WTC11 (cell line): ENCODE data around the gene RPRD2. TPM values are rescaled to one million over a fixed set of nuclear protein-coding genes. Genes with fewer than 3 reads are reported as not detected.

Source experiments
- CBFB ChIP-seq: sonication (generic); formaldehyde crosslinking; IDR thresholded peaks from 2 replicates; pipeline ENCODE4 v1.8.1; 2022; ENCODE audit warnings: mild to moderate bottlenecking, low read depth, missing genetic modification reagents
- EMX1 ChIP-seq: fragments of 250-450 bp; sonication (Bioruptor Pico); IDR thresholded peaks from 2 replicates; pipeline ENCODE4 v1.8.0; 2021; ENCODE audit warnings: mild to moderate bottlenecking
- ETV6 ChIP-seq: sonication (generic); formaldehyde crosslinking; IDR thresholded peaks from 2 replicates; pipeline ENCODE4 v1.8.1; 2022; ENCODE audit warnings: mild to moderate bottlenecking, missing genetic modification reagents
- FOXP1 ChIP-seq: sonication (generic); formaldehyde crosslinking; IDR thresholded peaks from 2 replicates; pipeline ENCODE4 v1.8.0; 2022; ENCODE audit warnings: missing genetic modification reagents, mild to moderate bottlenecking, moderate library complexity, borderline replicate concordance
- JAZF1 ChIP-seq: fragments of 250-450 bp; sonication (Bioruptor Pico); IDR thresholded peaks from 2 replicates; pipeline ENCODE4 v1.9.0; 2021; ENCODE audit warnings: moderate library complexity, mild to moderate bottlenecking, inconsistent platforms
- JUN ChIP-seq: sonication (generic); formaldehyde crosslinking; IDR thresholded peaks from 2 replicates; pipeline ENCODE4 v1.8.0; 2023; ENCODE audit warnings: mild to moderate bottlenecking, missing genetic modification reagents
- NFATC4 ChIP-seq: fragments of 250-450 bp; sonication (Bioruptor Pico); IDR thresholded peaks from 2 replicates; pipeline ENCODE4 v1.9.0; 2021; ENCODE audit warnings: mild to moderate bottlenecking
- NFE2L1 ChIP-seq: sonication (generic); formaldehyde crosslinking; IDR thresholded peaks from 2 replicates; pipeline ENCODE4 v1.8.1; 2023; ENCODE audit warnings: missing genetic modification reagents
- OVOL2 ChIP-seq: fragments of 250-450 bp; sonication (Bioruptor Pico); IDR thresholded peaks from 2 replicates; pipeline ENCODE4 v1.9.0; 2021; ENCODE audit warnings: mild to moderate bottlenecking, borderline replicate concordance
- PRRX2 ChIP-seq: fragments of 250-450 bp; sonication (Bioruptor Pico); IDR thresholded peaks from 2 replicates; pipeline ENCODE4 v1.8.0; 2021; ENCODE audit warnings: mild to moderate bottlenecking
- RORB ChIP-seq: fragments of 250-450 bp; sonication (Bioruptor Pico); IDR thresholded peaks from 2 replicates; pipeline ENCODE4 v1.9.0; 2021; ENCODE audit warnings: mild to moderate bottlenecking
- SMAD3 ChIP-seq: sonication (generic); formaldehyde crosslinking; IDR thresholded peaks from 2 replicates; pipeline ENCODE4 v1.8.0; 2022; ENCODE audit warnings: missing genetic modification reagents, mild to moderate bottlenecking, borderline replicate concordance
- ZBTB43 ChIP-seq: sonication (generic); formaldehyde crosslinking; IDR thresholded peaks from 2 replicates; pipeline ENCODE4 v1.8.1; 2023; ENCODE audit warnings: mild to moderate bottlenecking, missing genetic modification reagents
- ZNF396 ChIP-seq: fragments of 250-450 bp; sonication (Bioruptor Pico); IDR thresholded peaks from 2 replicates; pipeline ENCODE4 v1.8.0; 2021; ENCODE audit warnings: mild to moderate bottlenecking, moderate library complexity, borderline replicate concordance
- ZNF423 ChIP-seq: fragments of 250-450 bp; sonication (Bioruptor Pico); IDR thresholded peaks from 2 replicates; pipeline ENCODE4 v2.1.2; 2022; ENCODE audit warnings: mild to moderate bottlenecking, moderate library complexity
- ZNF425 ChIP-seq: fragments of 250-450 bp; sonication (Bioruptor Pico); conservative IDR thresholded peaks from 2 replicates; pipeline ENCODE4 v1.9.0; 2021; ENCODE audit warnings: mild to moderate bottlenecking
- ZNF532 ChIP-seq: fragments of 250-450 bp; sonication (Bioruptor Pico); IDR thresholded peaks from 2 replicates; pipeline ENCODE4 v1.9.0; 2021; ENCODE audit warnings: mild to moderate bottlenecking, borderline replicate concordance
- total RNA-seq: library from RNA; stranded (reverse); gene quantifications from 3 replicates; pipeline ENCODE4 v1.2.3, GENCODE V29; 2021
- TF ChIP-seq, protein P1 (sequence below): sonication (generic); formaldehyde crosslinking; IDR thresholded peaks from 2 replicates; pipeline ENCODE4 v1.8.1; 2023; ENCODE audit warnings: mild to moderate bottlenecking, missing genetic modification reagents, borderline replicate concordance
- TF ChIP-seq, protein P2 (sequence below): sonication (generic); formaldehyde crosslinking; IDR thresholded peaks from 2 replicates; pipeline ENCODE4 v1.8.1; 2023; ENCODE audit warnings: mild to moderate bottlenecking, moderate library complexity, missing genetic modification reagents
- TF ChIP-seq, protein P3 (sequence below): sonication (generic); formaldehyde crosslinking; IDR thresholded peaks from 2 replicates; pipeline ENCODE4 v1.8.0; 2022; ENCODE audit warnings: mild to moderate bottlenecking, missing genetic modification reagents
- TF ChIP-seq, protein P4 (sequence below): fragments of 250-450 bp; sonication (Bioruptor Pico); IDR thresholded peaks from 2 replicates; pipeline ENCODE4 v1.9.0; 2021; ENCODE audit warnings: mild to moderate bottlenecking

The RPRD2 gene
- total RNA-seq, 1 experiment from 2014 or later, result 26.1 TPM

- TF ChIP-seq, protein P1, sequence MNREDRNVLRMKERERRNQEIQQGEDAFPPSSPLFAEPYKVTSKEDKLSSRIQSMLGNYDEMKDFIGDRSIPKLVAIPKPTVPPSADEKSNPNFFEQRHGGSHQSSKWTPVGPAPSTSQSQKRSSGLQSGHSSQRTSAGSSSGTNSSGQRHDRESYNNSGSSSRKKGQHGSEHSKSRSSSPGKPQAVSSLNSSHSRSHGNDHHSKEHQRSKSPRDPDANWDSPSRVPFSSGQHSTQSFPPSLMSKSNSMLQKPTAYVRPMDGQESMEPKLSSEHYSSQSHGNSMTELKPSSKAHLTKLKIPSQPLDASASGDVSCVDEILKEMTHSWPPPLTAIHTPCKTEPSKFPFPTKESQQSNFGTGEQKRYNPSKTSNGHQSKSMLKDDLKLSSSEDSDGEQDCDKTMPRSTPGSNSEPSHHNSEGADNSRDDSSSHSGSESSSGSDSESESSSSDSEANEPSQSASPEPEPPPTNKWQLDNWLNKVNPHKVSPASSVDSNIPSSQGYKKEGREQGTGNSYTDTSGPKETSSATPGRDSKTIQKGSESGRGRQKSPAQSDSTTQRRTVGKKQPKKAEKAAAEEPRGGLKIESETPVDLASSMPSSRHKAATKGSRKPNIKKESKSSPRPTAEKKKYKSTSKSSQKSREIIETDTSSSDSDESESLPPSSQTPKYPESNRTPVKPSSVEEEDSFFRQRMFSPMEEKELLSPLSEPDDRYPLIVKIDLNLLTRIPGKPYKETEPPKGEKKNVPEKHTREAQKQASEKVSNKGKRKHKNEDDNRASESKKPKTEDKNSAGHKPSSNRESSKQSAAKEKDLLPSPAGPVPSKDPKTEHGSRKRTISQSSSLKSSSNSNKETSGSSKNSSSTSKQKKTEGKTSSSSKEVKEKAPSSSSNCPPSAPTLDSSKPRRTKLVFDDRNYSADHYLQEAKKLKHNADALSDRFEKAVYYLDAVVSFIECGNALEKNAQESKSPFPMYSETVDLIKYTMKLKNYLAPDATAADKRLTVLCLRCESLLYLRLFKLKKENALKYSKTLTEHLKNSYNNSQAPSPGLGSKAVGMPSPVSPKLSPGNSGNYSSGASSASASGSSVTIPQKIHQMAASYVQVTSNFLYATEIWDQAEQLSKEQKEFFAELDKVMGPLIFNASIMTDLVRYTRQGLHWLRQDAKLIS (CRISPR knock-in tag), result no peak
- TF ChIP-seq SMAD3 (CRISPR knock-in tag) (peak; percentile 72), RORB (CRISPR knock-in tag) (no peak), NFE2L1 (CRISPR knock-in tag) (no peak), PRRX2 (CRISPR knock-in tag) (no peak), ZNF425 (CRISPR knock-in tag) (no peak), ZNF423 (CRISPR knock-in tag) (no peak), OVOL2 (CRISPR knock-in tag) (no peak), ZBTB43 (CRISPR knock-in tag) (no peak), ZNF532 (CRISPR knock-in tag) (no peak), NFATC4 (no peak), CBFB (CRISPR knock-in tag) (no peak), FOXP1 (CRISPR knock-in tag) (no peak), EMX1 (CRISPR knock-in tag) (no peak), JUN (CRISPR knock-in tag) (no peak), ETV6 (CRISPR knock-in tag) (peak; percentile 75), ZNF396 (no peak), JAZF1 (CRISPR knock-in tag) (no peak)
- TF ChIP-seq, protein P2, sequence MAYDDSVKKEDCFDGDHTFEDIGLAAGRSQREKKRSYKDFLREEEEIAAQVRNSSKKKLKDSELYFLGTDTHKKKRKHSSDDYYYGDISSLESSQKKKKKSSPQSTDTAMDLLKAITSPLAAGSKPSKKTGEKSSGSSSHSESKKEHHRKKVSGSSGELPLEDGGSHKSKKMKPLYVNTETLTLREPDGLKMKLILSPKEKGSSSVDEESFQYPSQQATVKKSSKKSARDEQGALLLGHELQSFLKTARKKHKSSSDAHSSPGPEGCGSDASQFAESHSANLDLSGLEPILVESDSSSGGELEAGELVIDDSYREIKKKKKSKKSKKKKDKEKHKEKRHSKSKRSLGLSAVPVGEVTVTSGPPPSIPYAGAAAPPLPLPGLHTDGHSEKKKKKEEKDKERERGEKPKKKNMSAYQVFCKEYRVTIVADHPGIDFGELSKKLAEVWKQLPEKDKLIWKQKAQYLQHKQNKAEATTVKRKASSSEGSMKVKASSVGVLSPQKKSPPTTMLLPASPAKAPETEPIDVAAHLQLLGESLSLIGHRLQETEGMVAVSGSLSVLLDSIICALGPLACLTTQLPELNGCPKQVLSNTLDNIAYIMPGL (CRISPR knock-in tag), result peak; percentile 52; the same call in 1 of the 2 replicates
- TF ChIP-seq, protein P3, sequence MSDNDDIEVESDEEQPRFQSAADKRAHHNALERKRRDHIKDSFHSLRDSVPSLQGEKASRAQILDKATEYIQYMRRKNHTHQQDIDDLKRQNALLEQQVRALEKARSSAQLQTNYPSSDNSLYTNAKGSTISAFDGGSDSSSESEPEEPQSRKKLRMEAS (CRISPR knock-in tag), result peak; percentile 72
- TF ChIP-seq, protein P4, sequence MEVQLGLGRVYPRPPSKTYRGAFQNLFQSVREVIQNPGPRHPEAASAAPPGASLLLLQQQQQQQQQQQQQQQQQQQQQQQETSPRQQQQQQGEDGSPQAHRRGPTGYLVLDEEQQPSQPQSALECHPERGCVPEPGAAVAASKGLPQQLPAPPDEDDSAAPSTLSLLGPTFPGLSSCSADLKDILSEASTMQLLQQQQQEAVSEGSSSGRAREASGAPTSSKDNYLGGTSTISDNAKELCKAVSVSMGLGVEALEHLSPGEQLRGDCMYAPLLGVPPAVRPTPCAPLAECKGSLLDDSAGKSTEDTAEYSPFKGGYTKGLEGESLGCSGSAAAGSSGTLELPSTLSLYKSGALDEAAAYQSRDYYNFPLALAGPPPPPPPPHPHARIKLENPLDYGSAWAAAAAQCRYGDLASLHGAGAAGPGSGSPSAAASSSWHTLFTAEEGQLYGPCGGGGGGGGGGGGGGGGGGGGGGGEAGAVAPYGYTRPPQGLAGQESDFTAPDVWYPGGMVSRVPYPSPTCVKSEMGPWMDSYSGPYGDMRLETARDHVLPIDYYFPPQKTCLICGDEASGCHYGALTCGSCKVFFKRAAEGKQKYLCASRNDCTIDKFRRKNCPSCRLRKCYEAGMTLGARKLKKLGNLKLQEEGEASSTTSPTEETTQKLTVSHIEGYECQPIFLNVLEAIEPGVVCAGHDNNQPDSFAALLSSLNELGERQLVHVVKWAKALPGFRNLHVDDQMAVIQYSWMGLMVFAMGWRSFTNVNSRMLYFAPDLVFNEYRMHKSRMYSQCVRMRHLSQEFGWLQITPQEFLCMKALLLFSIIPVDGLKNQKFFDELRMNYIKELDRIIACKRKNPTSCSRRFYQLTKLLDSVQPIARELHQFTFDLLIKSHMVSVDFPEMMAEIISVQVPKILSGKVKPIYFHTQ (CRISPR knock-in tag), result no peak
These were observed 123.2 kb downstream of the RPRD2 start, which contains the start of gene TARS2 (continued) for GRCh38 chr1:150486966-150487762.
